Stomach (tissue), 9 donors: ENCODE measurements around the gene ZDHHC16. TPM values are rescaled to one million over a fixed set of nuclear protein-coding genes. Genes with fewer than 3 reads are reported as not detected.
A peak's percentile ranks its signal among the peaks of the same experiment; 100 is the strongest.

Source experiments
- DNase-seq, 2 donors: peaks; one replicate each; pipeline versions ENCODE4 v3.0.0 to v3.0.0-alpha.2; 2013 to 2019
- H3K27ac ChIP-seq, 5 donors: fragments of 200-600 bp in 4 of 5; sonication (generic) in 4 of 5; one replicate each; pipeline ENCODE4 v1.5.1; 2013 to 2019; ENCODE audit warnings: mild to moderate bottlenecking in 1 of 5, moderate library complexity in 1 of 5
- H3K27me3 ChIP-seq, 3 donors: fragments of 200-600 bp; sonication (generic); one replicate each; pipeline ENCODE4 v1.5.1; 2017 to 2019; ENCODE audit warnings: mixed run types in 1 of 3
- H3K36me3 ChIP-seq, 4 donors: fragments of 200-600 bp; sonication (generic); 1 replicate in 3 of 4; 2 replicates in 1 of 4; pipeline ENCODE4 v1.5.1; 2016 to 2019
- H3K4me1 ChIP-seq, 4 donors: fragments of 200-600 bp; sonication (generic); one replicate each; pipeline ENCODE4 v1.5.1; 2016 to 2019
- H3K4me3 ChIP-seq, 4 donors: fragments of 200-600 bp; sonication (generic) in 3 of 4; one replicate each; pipeline ENCODE4 v1.5.1; 2016 to 2019; ENCODE audit warnings: mild to moderate bottlenecking in 1 of 4
- H3K9me3 ChIP-seq, 4 donors: fragments of 200-600 bp; sonication (generic); one replicate each; pipeline ENCODE4 v1.5.1; 2016 to 2019
- CTCF ChIP-seq, 7 experiments: fragments of 450-650 bp in 4 of 7; fragments of 200-600 bp in 3 of 7; sonication (generic) in 3 of 7; IDR thresholded peaks; one replicate each; pipeline ENCODE4 v1.5.1; 2016 to 2019; ENCODE audit warnings: antibody characterized with exemption in 7 of 7, control low read depth in 2 of 7, mild to moderate bottlenecking in 1 of 7
- EP300 ChIP-seq: sonication (generic); formaldehyde crosslinking; IDR thresholded peaks from one replicate; pipeline ENCODE4 v1.6.1; 2017; ENCODE audit warnings: antibody characterized with exemption
- POLR2A ChIP-seq, 4 donors: fragments of 450-650 bp; IDR thresholded peaks; one replicate each; pipeline ENCODE4 v1.6.1; 2016; ENCODE audit warnings: antibody characterized with exemption in 4 of 4, control low read depth in 2 of 4, mild to moderate bottlenecking in 1 of 4, moderate library complexity in 1 of 4
- POLR2AphosphoS5 ChIP-seq, 3 donors: sonication (generic); formaldehyde crosslinking; IDR thresholded peaks; one replicate each; pipeline ENCODE4 v1.6.1; 2016; ENCODE audit warnings: antibody characterized with exemption in 3 of 3
- WGBS, 5 donors: extraction: QIAGEN DNeasy Blood & Tissue Kit in 3 of 5; methylation state at CpG; one replicate each; pipeline versions ENCODE4 v1.1.5 to v1.1.7; 2013 to 2018; 5-methylcytosine and 5-hydroxymethylcytosine counted together
- intact Hi-C: fragments of 100-400 bp; cut with DNase I; formaldehyde crosslinking; loops from one replicate; pipeline ENCODE4 v1.15.1; 2023; ENCODE audit warnings: low total_unique reads
- polyA plus RNA-seq, 3 donors: library from polyadenylated mRNA; stranded (reverse); fragments of 200-250 nt; gene quantifications; one replicate each; pipeline ENCODE4 v1.2.3, GENCODE V29; 2013
- total RNA-seq, 5 donors: library from RNA; depleted of rRNA; stranded (reverse); fragments of >200 nt; gene quantifications; one replicate each; pipeline versions ENCODE4 v1.1.0 to v1.2.3, GENCODE V29; 2014 to 2016
- donor health status: healthy with polysubstance abuse.
- donor health status: Bipolar disorder and iron deficiency.
- donor health status: healthy.

The ZDHHC16 gene
- total and polyA plus RNA-seq, 8 donors, result 5.4 to 98.6 (median 33.3) TPM

DNA sequence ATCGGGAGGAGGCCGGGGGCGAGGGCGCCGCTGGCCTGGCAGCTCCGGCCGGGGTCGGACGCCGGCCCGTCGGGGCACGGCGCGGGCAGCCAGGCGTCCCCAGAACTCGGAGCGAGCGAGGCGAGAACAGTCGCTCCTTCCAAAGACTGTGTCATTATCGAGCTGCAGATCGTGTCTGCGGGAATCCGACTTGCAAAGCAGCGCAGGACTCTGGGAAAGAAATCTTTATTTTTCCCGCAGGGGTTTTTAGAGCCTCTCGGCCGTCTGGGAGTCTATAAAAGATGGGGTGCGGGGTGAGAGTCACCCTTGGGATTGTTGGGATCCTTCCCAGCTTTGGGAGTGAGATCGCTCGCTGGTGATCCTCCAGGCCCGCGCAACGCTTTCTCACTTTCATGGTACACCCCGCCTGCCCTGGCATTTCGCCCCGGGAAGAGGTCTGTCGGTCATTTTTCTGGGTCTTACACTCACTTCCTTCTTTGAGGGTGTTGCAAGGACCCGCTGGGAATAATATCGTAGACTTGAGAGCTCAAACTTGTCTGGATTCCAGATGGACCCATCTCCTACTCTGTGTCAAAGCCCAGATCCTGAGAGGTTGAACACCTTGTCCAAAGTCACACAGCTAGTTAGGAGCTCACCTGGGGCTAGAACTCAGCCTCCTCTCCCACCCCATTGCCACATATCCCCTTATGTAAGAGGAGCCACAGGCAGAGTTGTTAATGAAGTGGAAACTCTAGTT is 53.8 kb downstream of the ZDHHC16 start:
- peak overlapping the region; percentile 90 to 95 (median 95) for H3K27ac ChIP-seq
- no peaks in the 10 kb centered on the region for H3K9me3 ChIP-seq
- H3K4me3 ChIP-seq, result peak overlapping the region; percentile 76 to 97 (median 94)
- peaks cover 16 to 49% (median 32%) of the 10 kb centered on the region in 4 donors for H3K4me1 ChIP-seq
- H3K27me3 ChIP-seq, result no peaks in the 10 kb centered on the region
- intact Hi-C loops, result no loop called here
- peak; percentile 57 to 58 for DNase-seq
- TF ChIP-seq CTCF (IDR thresholded peaks at IDR 0.05) (no peak), POLR2AphosphoS5 (IDR thresholded peaks at IDR 0.05) (no peak), EP300 (no peak), POLR2A (IDR thresholded peaks at IDR 0.05) (no peak)
- WGBS, 5 donors, result 1 to 5% (median 1%) methylated on average over 16 to 41 of the region's 41 CpGs
- no peaks in the 10 kb centered on the region for H3K36me3 ChIP-seq

DNA sequence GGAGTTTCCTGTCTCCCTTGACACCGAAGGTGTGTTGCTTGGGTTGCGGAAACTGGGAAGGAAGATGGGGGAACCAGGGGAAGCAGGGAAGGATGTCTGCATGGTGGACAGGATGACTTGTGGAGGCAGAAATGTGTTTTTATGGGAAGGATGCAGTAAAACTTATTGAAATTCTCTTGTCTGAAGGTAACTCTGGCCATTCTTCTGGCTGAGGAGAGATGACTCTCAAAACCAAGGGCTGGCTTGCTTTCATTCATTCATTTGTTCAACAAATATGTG is 54.3 kb downstream of the ZDHHC16 start:
- Histone ChIP-seq H3K4me1 (peaks cover 11 to 45% (median 29%) of the 10 kb centered on the region in 4 donors), H3K9me3 (no peaks in the 10 kb centered on the region), H3K36me3 (no peaks in the 10 kb centered on the region), H3K27ac (peak overlapping the region in 3 of 5 donors; percentile 95), H3K4me3 (peak overlapping the region; percentile 76 to 97 (median 94)), H3K27me3 (no peaks in the 10 kb centered on the region)
- no peak for DNase-seq
- TF ChIP-seq POLR2A (IDR thresholded peaks at IDR 0.05) (no peak), POLR2AphosphoS5 (IDR thresholded peaks at IDR 0.05) (no peak), CTCF (IDR thresholded peaks at IDR 0.05) (no peak), EP300 (no peak)
- intact Hi-C loops, result no loop called here
- 71 to 91% (median 82%) methylated on average over 2 of the region's 2 CpGs for WGBS, 5 donors

GRCh38 chr10:97502916-97503315 is 56.9 kb downstream of the ZDHHC16 start:
- Histone ChIP-seq H3K9me3 (no peaks in the 10 kb centered on the region), H3K27ac (no peak overlapping the region), H3K36me3 (no peaks in the 10 kb centered on the region), H3K4me3 (no peak overlapping the region), H3K27me3 (no peaks in the 10 kb centered on the region), H3K4me1 (peaks cover 9 to 26% (median 12%) of the 10 kb centered on the region in 4 donors)
- intact Hi-C loops, result no loop called here
- 92 to 95% (median 93%) methylated on average over 6 of the region's 6 CpGs for WGBS, 5 donors
- no peak for DNase-seq
- TF ChIP-seq POLR2AphosphoS5 (IDR thresholded peaks at IDR 0.05), result no peak
- no peak for TF ChIP-seq CTCF (IDR thresholded peaks at IDR 0.05)
- TF ChIP-seq POLR2A (IDR thresholded peaks at IDR 0.05), result no peak
- no peak for TF ChIP-seq EP300

- H3K27ac ChIP-seq, result no peak overlapping the region
- TF ChIP-seq CTCF (IDR thresholded peaks at IDR 0.05), result no peak
- TF ChIP-seq EP300, result no peak
- TF ChIP-seq POLR2AphosphoS5 (IDR thresholded peaks at IDR 0.05), result no peak
- TF ChIP-seq POLR2A (IDR thresholded peaks at IDR 0.05), result no peak
- no peaks in the 10 kb centered on the region for H3K9me3 ChIP-seq
- 68 to 83% (median 81%) methylated on average over 3 of the region's 3 CpGs for WGBS, 5 donors
- no peaks in the 10 kb centered on the region for H3K36me3 ChIP-seq
- DNase-seq, result no peak
- peaks cover 9 to 26% (median 12%) of the 10 kb centered on the region in 4 donors for H3K4me1 ChIP-seq
- intact Hi-C loops, result no loop called here
- no peaks in the 10 kb centered on the region for H3K27me3 ChIP-seq
- no peak overlapping the region for H3K4me3 ChIP-seq
Observed at GRCh38 chr10:97503406-97503805, 57.4 kb downstream of the ZDHHC16 start.
